OCI-LY3 (cell line): ENCODE results near the gene PLD1.

Experiments
- H2AFZ ChIP-seq: fragments of 200-600, 300-600 bp; shearing (Covaris generic); 2 replicates; pipeline ENCODE4 v1.6.0; 2014; ENCODE audit warnings: antibody characterized with exemption, low read depth, low read length
- H3K27ac ChIP-seq: fragments of 200-600, 300-600 bp; sonication (generic); 2 replicates; pipeline ENCODE4 v1.5.1; 2014; ENCODE audit warnings: mild to moderate bottlenecking, low read length, moderate library complexity, mixed read lengths
- H3K27me3 ChIP-seq: fragments of 200-600, 300-600 bp; sonication (generic); 2 replicates; pipeline ENCODE4 v1.6.1; 2014; ENCODE audit warnings: low read depth, low read length, mixed read lengths
- H3K36me3 ChIP-seq: fragments of 200-600, 300-600 bp; sonication (generic); replicated peaks from 2 replicates; pipeline ENCODE3; 2014; ENCODE audit warnings: low read depth, low read length, mixed read lengths
- H3K4me1 ChIP-seq: fragments of 300-600, 200-600 bp; sonication (generic); 2 replicates; pipeline ENCODE4 v1.6.1; 2014; ENCODE audit warnings: low read length, mixed read lengths
- H3K4me2 ChIP-seq: fragments of 200-600, 300-600 bp; sonication (generic); 2 replicates; pipeline ENCODE4 v1.6.1; 2014; ENCODE audit warnings: low read length, mixed read lengths
- H3K4me3 ChIP-seq: fragments of 300-600, 200-600 bp; sonication (generic); 2 replicates; pipeline ENCODE4 v1.5.1; 2014; ENCODE audit warnings: antibody characterized with exemption, mild to moderate bottlenecking, low read length, moderate library complexity
- H3K79me2 ChIP-seq: fragments of 300-600, 200-600 bp; shearing (Covaris generic); 2 replicates; pipeline ENCODE4 v1.6.1; 2014; ENCODE audit warnings: mild to moderate bottlenecking, low read length, mixed read lengths
- H3K9ac ChIP-seq: fragments of 300-600, 200-600 bp; shearing (Covaris generic); 2 replicates; pipeline ENCODE4 v1.6.0; 2014; ENCODE audit warnings: mild to moderate bottlenecking, low read length, moderate library complexity
- H3K9me3 ChIP-seq: fragments of 200-600, 300-600 bp; shearing (Covaris generic); 2 replicates; pipeline ENCODE4 v1.6.1; 2014; ENCODE audit warnings: low read length, mixed read lengths; ENCODE audit not compliant: insufficient read depth
- H4K20me1 ChIP-seq: fragments of 200-600, 300-600 bp; sonication (generic); 2 replicates; pipeline ENCODE4 v1.6.1; 2016; ENCODE audit warnings: low read length, mixed read lengths; ENCODE audit not compliant: insufficient read depth
- CTCF ChIP-seq: fragments of 200-600, 300-600 bp; sonication (generic); IDR thresholded peaks from 2 replicates; pipeline ENCODE4 v1.5.1; 2014; ENCODE audit warnings: antibody characterized with exemption, low read length, low read depth
- EZH2phosphoT487 ChIP-seq: fragments of 200-600 bp; shearing (Covaris generic); IDR thresholded peaks from 2 replicates; pipeline ENCODE4 v1.6.1; 2018; ENCODE audit warnings: antibody characterized with exemption, mixed run types, low read depth

PLD1 gene

DNA sequence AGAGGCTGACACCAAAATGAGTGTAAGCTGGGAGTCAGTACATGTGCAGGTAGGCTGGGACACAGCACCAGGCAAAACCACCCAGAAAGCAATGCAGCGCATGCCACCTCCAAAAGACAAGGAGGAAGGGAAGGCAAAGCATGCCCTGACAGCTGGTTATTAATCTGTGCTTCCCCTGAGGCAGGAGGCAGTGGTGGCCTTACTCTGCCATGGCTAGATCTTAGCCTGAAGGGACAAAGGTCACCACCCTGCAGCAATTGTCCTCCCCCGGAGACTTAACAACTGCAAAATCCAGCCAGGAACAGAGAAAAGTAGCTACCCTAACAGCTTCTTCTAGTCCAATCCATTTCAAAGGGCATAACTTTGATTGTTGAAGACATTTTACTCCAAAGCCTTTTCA, 73.7 kb downstream of the PLD1 start:
- no peak overlapping the region for H3K4me2 ChIP-seq
- no peaks in the 10 kb centered on the region for H3K9me3 ChIP-seq
- no peak overlapping the region for H3K4me3 ChIP-seq
- TF ChIP-seq CTCF (no peak), EZH2phosphoT487 (no peak)
- H3K27me3 ChIP-seq = peaks cover 8% of the 10 kb centered on the region; the same call in 1 of the 2 replicates
- no peaks in the 10 kb centered on the region for H3K4me1 ChIP-seq
- no peak overlapping the region for H2AFZ ChIP-seq
- no peaks in the 10 kb centered on the region for H3K36me3 ChIP-seq
- H3K9ac ChIP-seq = no peak overlapping the region
- H3K79me2 ChIP-seq = no peaks in the 10 kb centered on the region
- no peak overlapping the region for H3K27ac ChIP-seq
- no peaks in the 10 kb centered on the region for H4K20me1 ChIP-seq

GRCh38 chr3:171733561-171733960, 76.7 kb downstream of the PLD1 start:
- no peak overlapping the region for H3K4me2 ChIP-seq

DNA sequence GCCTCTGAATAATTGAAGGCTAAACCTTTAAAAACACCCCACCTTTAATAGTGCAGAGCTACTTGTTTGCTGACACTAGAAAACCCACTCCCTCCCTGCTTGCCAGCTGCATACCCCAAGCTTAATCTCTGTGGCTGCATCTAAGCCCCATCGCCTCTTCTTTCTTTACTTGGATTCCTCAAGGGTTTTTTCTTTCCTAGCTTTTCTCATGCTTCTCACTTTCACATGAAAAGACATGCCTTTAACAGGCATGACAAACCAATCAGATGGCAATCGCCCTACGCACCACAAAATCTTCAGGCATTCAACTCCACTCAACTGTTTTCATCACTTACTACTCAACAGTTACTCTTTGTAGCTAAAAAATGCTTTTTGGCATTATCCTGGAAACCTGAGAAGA, 77.5 kb downstream of the PLD1 start:
- no peak overlapping the region for H3K4me3 ChIP-seq
- H3K36me3 ChIP-seq = no peaks in the 10 kb centered on the region
- H2AFZ ChIP-seq = no peak overlapping the region
- no peak overlapping the region for H3K27ac ChIP-seq
- H3K4me1 ChIP-seq = no peaks in the 10 kb centered on the region
- no peaks in the 10 kb centered on the region for H4K20me1 ChIP-seq
- no peaks in the 10 kb centered on the region for H3K27me3 ChIP-seq
- no peak overlapping the region for H3K4me2 ChIP-seq
- H3K9ac ChIP-seq = no peak overlapping the region
- TF ChIP-seq EZH2phosphoT487 (no peak), CTCF (no peak)
- H3K9me3 ChIP-seq = no peaks in the 10 kb centered on the region
- H3K79me2 ChIP-seq = no peaks in the 10 kb centered on the region

More at GRCh38 chr3:171733561-171733960, 76.7 kb downstream of the PLD1 start:
- no peaks in the 10 kb centered on the region for H4K20me1 ChIP-seq
- H3K4me3 ChIP-seq = no peak overlapping the region
- H3K27ac ChIP-seq = no peak overlapping the region
- H2AFZ ChIP-seq = no peak overlapping the region
- no peaks in the 10 kb centered on the region for H3K27me3 ChIP-seq
- H3K36me3 ChIP-seq = no peaks in the 10 kb centered on the region
- no peaks in the 10 kb centered on the region for H3K4me1 ChIP-seq
- no peak overlapping the region for H3K9ac ChIP-seq
- H3K9me3 ChIP-seq = no peaks in the 10 kb centered on the region
- TF ChIP-seq CTCF (no peak), EZH2phosphoT487 (no peak)
- no peaks in the 10 kb centered on the region for H3K79me2 ChIP-seq

- Histone ChIP-seq H3K27me3 (no peaks in the 10 kb centered on the region), H3K9ac (no peak overlapping the region), H3K27ac (no peak overlapping the region), H3K4me1 (no peaks in the 10 kb centered on the region), H3K4me3 (no peak overlapping the region), H3K36me3 (no peaks in the 10 kb centered on the region), H3K4me2 (no peak overlapping the region), H4K20me1 (no peaks in the 10 kb centered on the region), H2AFZ (no peak overlapping the region), H3K9me3 (no peaks in the 10 kb centered on the region), H3K79me2 (no peaks in the 10 kb centered on the region)
- no peak for TF ChIP-seq CTCF
- TF ChIP-seq EZH2phosphoT487 = no peak
These were observed 78.6 kb downstream of the PLD1 start for GRCh38 chr3:171731691-171732090.
